Cardiac fibroblast (primary cell): ENCODE data around the gene ELOA2.

Experiments
- DNase-seq, 2 donors: peaks; one replicate each; pipeline versions ENCODE4 v3.0.0 to v3.0.0-alpha.2; 2010; ENCODE audit warnings: low read depth in 2 of 2
- H3K4me3 ChIP-seq, 2 donors: replicated peaks in 1 of 2; 1 replicate in 1 of 2; 2 replicates in 1 of 2; pipeline ENCODE4 v1.5.1; 2011; ENCODE audit warnings: low read depth in 2 of 2, low read length in 2 of 2, mild to moderate bottlenecking in 2 of 2, moderate library complexity in 1 of 2
- CTCF ChIP-seq: IDR thresholded peaks from one replicate; pipeline ENCODE4 v1.5.1; 2011; ENCODE audit warnings: low read depth, mild to moderate bottlenecking, low read length, inconsistent platforms

ELOA2 gene

GRCh38 chr18:47063096-47063495 lies 27.7 kb upstream of the ELOA2 start:
- DNase-seq, result no peak
- H3K4me3 ChIP-seq, result no peak overlapping the region
- TF ChIP-seq CTCF, result no peak

GRCh38 chr18:47062471-47062870 lies 27.1 kb upstream of the ELOA2 start:
- no peak for DNase-seq
- no peak overlapping the region for H3K4me3 ChIP-seq
- no peak for TF ChIP-seq CTCF

GRCh38 chr18:47054369-47054768 lies 18.9 kb upstream of the ELOA2 start:
- no peak for TF ChIP-seq CTCF
- no peak for DNase-seq
- H3K4me3 ChIP-seq, result no peak overlapping the region

GRCh38 chr18:47050468-47050867 lies 15.0 kb upstream of the ELOA2 start:
- TF ChIP-seq CTCF, result peak; percentile 67
- H3K4me3 ChIP-seq, result no peak overlapping the region
- peak; percentile 68 to 75 for DNase-seq

GRCh38 chr18:47040982-47041381 lies 5.6 kb upstream of the ELOA2 start:
- TF ChIP-seq CTCF, result no peak
- no peak overlapping the region for H3K4me3 ChIP-seq
- DNase-seq, result no peak

GRCh38 chr18:47036927-47037578 lies 1.6 kb upstream of the ELOA2 start:
- no peak for DNase-seq
- TF ChIP-seq CTCF, result no peak
- H3K4me3 ChIP-seq, result no peak overlapping the region
